Measurements from ENCODE around the gene APOA5.

GRCh38 chr11:116786326-116786725 lies 5.4 kb downstream of the APOA5 start:
- TF ChIP-seq CTCF (IDR thresholded peaks at IDR 0.05; ENCODE audit: extremely low read depth in 1 of 2, insufficient read depth in 1 of 2, low read depth in 1 of 2, low read length in 2 of 2) (no peak), POLR2AphosphoS5 (IDR thresholded peaks at IDR 0.05; ENCODE audit: insufficient read depth, low read depth, low read length) (no peak), POLR2A (IDR thresholded peaks at IDR 0.05; ENCODE audit: low read depth, low read length) (no peak), EZH2 (IDR thresholded peaks at IDR 0.05; ENCODE audit: borderline replicate concordance, low read depth, low read length, severe bottlenecking) (no peak), MYC (IDR thresholded peaks at IDR 0.05; ENCODE audit: low read depth, low read length) (no peak)
- TF ChIP-seq, protein P1, sequence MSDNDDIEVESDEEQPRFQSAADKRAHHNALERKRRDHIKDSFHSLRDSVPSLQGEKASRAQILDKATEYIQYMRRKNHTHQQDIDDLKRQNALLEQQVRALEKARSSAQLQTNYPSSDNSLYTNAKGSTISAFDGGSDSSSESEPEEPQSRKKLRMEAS (IDR thresholded peaks at IDR 0.05; ENCODE audit: insufficient read depth, insufficient read length) = no peak
